OCI-LY7 (cell line): Measurements from ENCODE around the gene TTC39A. TPM values are rescaled to one million over a fixed set of nuclear protein-coding genes. Genes with fewer than 3 reads are reported as not detected.
A peak's percentile ranks its signal among the peaks of the same experiment; 100 is the strongest.

ENCODE experiments used
- BruUV-seq: library from RNA; stranded (reverse); fragments of 400-500 nt; replicated peaks from 2 replicates; lab custom pipeline; 2021; lab: Mats Ljungman, UMichigan
- CTCF ChIA-PET: fragments of 300-600 bp; sonication (Branson Sonifier 250); formaldehyde crosslinking; loops from one replicate; lab custom pipeline; 2022; ENCODE audit warnings: antibody characterized with exemption; ENCODE audit not compliant: unreplicated experiment; lab: Charles Lee
- POLR2A ChIA-PET: fragments of 300-600 bp; sonication (Branson Sonifier 250); formaldehyde crosslinking; loops from one replicate; lab custom pipeline; 2022; ENCODE audit warnings: antibody characterized with exemption; lab: Charles Lee
- DNase-seq: peaks from one replicate; pipeline ENCODE4 v3.0.0-alpha.2; 2015; ENCODE audit warnings: low spot score
- H2AFZ ChIP-seq: fragments of 200-600 bp; sonication (generic), shearing (Covaris generic); 2 replicates; pipeline ENCODE4 v1.6.1; 2014; ENCODE audit warnings: mild to moderate bottlenecking, antibody characterized with exemption, low read length, moderate library complexity
- H3K27ac ChIP-seq: fragments of 200-600 bp; sonication (generic); 2 replicates; pipeline ENCODE4 v1.5.1; 2014; ENCODE audit warnings: mixed run types, low read depth, mild to moderate bottlenecking, moderate library complexity, low read length, inconsistent platforms; ENCODE audit not compliant: poor library complexity, severe bottlenecking
- H3K36me3 ChIP-seq: fragments of 200-600 bp; sonication (generic); 2 replicates; pipeline ENCODE4 v1.6.1; 2014; ENCODE audit warnings: mild to moderate bottlenecking, antibody characterized with exemption, low read length, moderate library complexity, mixed read lengths; ENCODE audit not compliant: insufficient read depth
- H3K4me1 ChIP-seq: fragments of 200-600 bp; sonication (generic); 2 replicates; pipeline ENCODE4 v1.5.1; 2014; ENCODE audit warnings: mild to moderate bottlenecking, low read length; ENCODE audit not compliant: insufficient read depth, poor library complexity, severe bottlenecking
- H3K4me2 ChIP-seq: fragments of 200-600 bp; sonication (generic); 2 replicates; pipeline ENCODE4 v1.6.1; 2014; ENCODE audit warnings: mild to moderate bottlenecking, low read length
- H3K4me3 ChIP-seq: fragments of 200-600 bp; sonication (generic); 2 replicates; pipeline ENCODE4 v1.5.1; 2014; ENCODE audit warnings: mild to moderate bottlenecking, low read depth, low read length; ENCODE audit not compliant: poor library complexity, severe bottlenecking
- H3K79me2 ChIP-seq: fragments of 200-600 bp; sonication (generic); 2 replicates; pipeline ENCODE4 v1.6.1; 2016; ENCODE audit warnings: low read depth, mild to moderate bottlenecking, low read length, moderate library complexity, mixed read lengths; ENCODE audit not compliant: insufficient read depth
- H3K9me2 ChIP-seq: fragments of 200-600 bp; sonication (generic); 2 replicates; pipeline ENCODE4 v1.6.1; 2016; ENCODE audit warnings: mild to moderate bottlenecking, low read length, mixed read lengths; ENCODE audit not compliant: insufficient read depth
- H3K9me3 ChIP-seq: fragments of 200-600 bp; sonication (generic); 2 replicates; pipeline ENCODE4 v1.6.1; 2014; ENCODE audit warnings: mild to moderate bottlenecking, mixed run types, low read length, mixed read lengths
- H4K20me1 ChIP-seq: fragments of 200-600 bp; sonication (generic); 2 replicates; pipeline ENCODE4 v1.6.1; 2014; ENCODE audit warnings: mild to moderate bottlenecking, antibody characterized with exemption, low read length, moderate library complexity, mixed read lengths; ENCODE audit not compliant: insufficient read depth
- CTCF ChIP-seq: fragments of 200-600 bp; sonication (generic); conservative IDR thresholded peaks from 2 replicates; pipeline ENCODE4 v1.5.1; 2014; ENCODE audit warnings: mild to moderate bottlenecking, antibody characterized with exemption, low read length, moderate library complexity, mixed read lengths
- EZH2phosphoT487 ChIP-seq: fragments of 200-600 bp; sonication (generic); IDR thresholded peaks from 2 replicates; pipeline ENCODE4 v1.6.1; 2018; ENCODE audit warnings: low read depth, borderline replicate concordance, mild to moderate bottlenecking, mixed run types, antibody characterized with exemption, low read length, moderate library complexity, mixed read lengths
- intact Hi-C: fragments of 100-400 bp; cut with micrococcal nuclease; formaldehyde crosslinking; loops from one replicate; pipeline ENCODE4 v1.10.0; 2022; ENCODE audit not compliant: unreplicated experiment
- total RNA-seq, 2 experiments: library from RNA; depleted of rRNA in 1 of 2; stranded (reverse); fragments of >200 nt in 1 of 2; shearing (Covaris generic) in 1 of 2; gene quantifications; 2 replicates each; pipeline ENCODE4 v1.2.3, GENCODE V29; 2014 to 2022

Gene TTC39A
- total RNA-seq, 2 experiments from 2014 or later = not detected

- H3K79me2 ChIP-seq = no peaks in the 10 kb centered on the region
- intact Hi-C loops = loop anchor here (2.0 to 10.0 kb wide), 2 partner anchors 192 to 432 kb away; no protein-coding TSS in a partner anchor
Observed at GRCh38 chr1:51342591-51343206, 12.3 kb upstream of the TTC39A start.

GRCh38 chr1:51341876-51342496 lies 11.6 kb upstream of the TTC39A start:
- no TSS peak for BruUV-seq
- peak; percentile 50 for DNase-seq
- H2AFZ ChIP-seq = no peak overlapping the region
- no peaks in the 10 kb centered on the region for H4K20me1 ChIP-seq
- no peaks in the 10 kb centered on the region for H3K79me2 ChIP-seq
- no peak overlapping the region for H3K4me3 ChIP-seq
- peak; percentile 67 for TF ChIP-seq CTCF
- no peak for TF ChIP-seq EZH2phosphoT487
- ChIA-PET POLR2A (no interaction called here), CTCF (no interaction called here)
- H3K4me2 ChIP-seq = no peak overlapping the region
- no peaks in the 10 kb centered on the region for H3K36me3 ChIP-seq
- H3K4me1 ChIP-seq = no peaks in the 10 kb centered on the region
- no peaks in the 10 kb centered on the region for H3K9me2 ChIP-seq
- no peaks in the 10 kb centered on the region for H3K9me3 ChIP-seq
- H3K27ac ChIP-seq = no peak overlapping the region
- intact Hi-C loops = loop anchor here (2.0 to 10.0 kb wide), 2 partner anchors 193 to 433 kb away; no protein-coding TSS in a partner anchor

More at GRCh38 chr1:51342591-51343206, 12.3 kb upstream of the TTC39A start:
- H4K20me1 ChIP-seq = no peaks in the 10 kb centered on the region
- ChIA-PET POLR2A (no interaction called here), CTCF (no interaction called here)
- H3K4me1 ChIP-seq = no peaks in the 10 kb centered on the region
- no peaks in the 10 kb centered on the region for H3K36me3 ChIP-seq
- H2AFZ ChIP-seq = no peak overlapping the region
- no peak overlapping the region for H3K4me2 ChIP-seq
- no peak for DNase-seq
- H3K9me2 ChIP-seq = no peaks in the 10 kb centered on the region
- no peak overlapping the region for H3K4me3 ChIP-seq
- no TSS peak for BruUV-seq
- no peak overlapping the region for H3K27ac ChIP-seq
- H3K9me3 ChIP-seq = no peaks in the 10 kb centered on the region
- TF ChIP-seq EZH2phosphoT487 (no peak), CTCF (no peak)

DNA sequence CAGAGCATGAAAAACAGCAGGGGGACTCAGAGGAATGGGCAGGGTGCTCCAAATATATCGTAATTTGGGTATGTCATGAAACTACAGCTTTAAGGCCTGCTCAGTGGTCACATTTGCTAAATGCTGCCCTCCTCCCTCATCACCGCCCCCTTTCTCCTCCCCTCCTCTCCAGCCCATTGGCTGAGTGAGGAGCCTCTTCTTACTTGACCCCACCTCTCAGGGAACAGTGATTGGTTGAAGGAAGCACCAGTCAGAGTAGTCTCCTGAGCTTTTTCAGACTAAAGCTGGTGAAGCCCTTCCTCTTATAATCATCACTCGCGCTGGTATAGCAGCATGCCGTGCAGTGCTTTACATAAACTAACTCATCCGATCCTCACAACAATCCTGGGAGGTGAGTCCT lies 10.0 kb upstream of the TTC39A start:
- no TSS peak for BruUV-seq
- Histone ChIP-seq H3K4me3 (no peak overlapping the region), H3K9me3 (no peaks in the 10 kb centered on the region), H3K27ac (no peak overlapping the region), H4K20me1 (no peaks in the 10 kb centered on the region), H3K4me1 (no peaks in the 10 kb centered on the region), H3K9me2 (no peaks in the 10 kb centered on the region), H2AFZ (no peak overlapping the region), H3K4me2 (no peak overlapping the region), H3K36me3 (no peaks in the 10 kb centered on the region), H3K79me2 (no peaks in the 10 kb centered on the region)
- TF ChIP-seq CTCF = no peak
- no peak for TF ChIP-seq EZH2phosphoT487
- CTCF ChIA-PET = no interaction called here
- intact Hi-C loops = loop anchor here (10.0 kb wide), 1 partner anchor 434 kb away; no protein-coding TSS in a partner anchor
- POLR2A ChIA-PET = interaction anchor here (0.6 kb wide), 1 partner anchor 523 kb away, joined by 3 read pairs; no protein-coding TSS in a partner anchor
- DNase-seq = no peak
